ENCODE measurements around the gene CHRND. TPM values are rescaled to one million over a fixed set of nuclear protein-coding genes. Genes with fewer than 3 reads are reported as not detected.

The CHRND gene
- total RNA-seq, 1 experiment from 2014 or later = not detected

- intact Hi-C loops (cut with micrococcal nuclease; ENCODE audit: unreplicated experiment) = no loop called here
- no TSS peak for BruUV-seq (replicated peaks)
- no peaks in the 10 kb centered on the region for H3K9me3 ChIP-seq
Measured at GRCh38 chr2:232487385-232488096, 38.4 kb upstream of the CHRND start, which contains the start of gene ECEL1. Gene ECEL1, minus strand, starts transcription at chr2:232487834. Its CDS starts 1,181 bp downstream, at chr2:232486653.

GRCh38 chr2:232488097-232488711, 37.8 kb upstream of the CHRND start:
- Mint-ChIP-seq H3K9me3 (ENCODE audit: unreplicated experiment) (no peaks in the 10 kb centered on the region), H3K27ac (ENCODE audit: unreplicated experiment) (no peak overlapping the region), H3K4me3 (ENCODE audit: unreplicated experiment) (peak overlapping the region; percentile 47), H3K4me1 (ENCODE audit: low read depth, unreplicated experiment) (no peaks in the 10 kb centered on the region), H3K27me3 (ENCODE audit: insufficient read depth, unreplicated experiment) (no peaks in the 10 kb centered on the region), H3K36me3 (ENCODE audit: insufficient read depth, unreplicated experiment) (no peaks in the 10 kb centered on the region)
- H3K27me3 ChIP-seq (replicated peaks; ENCODE audit: control insufficient read depth, insufficient read depth, low read length) = no peaks in the 10 kb centered on the region
- H3K36me3 ChIP-seq (ENCODE audit: control insufficient read depth, insufficient read depth, low read length) = no peaks in the 10 kb centered on the region
- CTCF ChIA-PET = no interaction called here
- POLR2A ChIA-PET = no interaction called here
- H3K4me1 ChIP-seq = no peaks in the 10 kb centered on the region
- DNase-seq = no peak
- BruUV-seq (replicated peaks) = no TSS peak
- H3K9me3 ChIP-seq = no peaks in the 10 kb centered on the region
- peak in 1 of 2 experiments; percentile 9 for TF ChIP-seq CTCF (IDR thresholded peaks at IDR 0.05; ENCODE audit: insufficient read depth in 1 of 2, low read depth in 1 of 2, low read length in 1 of 2, severe bottlenecking in 1 of 2, unreplicated experiment in 1 of 2)
- H3K4me3 ChIP-seq (ENCODE audit: low read depth, low read length) = peak overlapping the region; percentile 15
- intact Hi-C loops (cut with micrococcal nuclease; ENCODE audit: unreplicated experiment) = no loop called here

More at GRCh38 chr2:232487385-232488096, 38.4 kb upstream of the CHRND start, which contains the start of gene ECEL1:
- TF ChIP-seq CTCF (IDR thresholded peaks at IDR 0.05; ENCODE audit: insufficient read depth in 1 of 2, low read depth in 1 of 2, low read length in 1 of 2, severe bottlenecking in 1 of 2, unreplicated experiment in 1 of 2) = no peak
- Mint-ChIP-seq H3K9me3 (ENCODE audit: unreplicated experiment) (no peaks in the 10 kb centered on the region), H3K27ac (ENCODE audit: unreplicated experiment) (no peak within 1 kb of the TSS), H3K36me3 (ENCODE audit: insufficient read depth, unreplicated experiment) (no peaks in the 10 kb centered on the region), H3K4me1 (ENCODE audit: low read depth, unreplicated experiment) (no peaks in the 10 kb centered on the region), H3K4me3 (ENCODE audit: unreplicated experiment) (peak within 1 kb of the TSS; percentile 47), H3K27me3 (ENCODE audit: insufficient read depth, unreplicated experiment) (no peaks in the 10 kb centered on the region)
- Histone ChIP-seq H3K36me3 (ENCODE audit: control insufficient read depth, insufficient read depth, low read length) (no peaks in the 10 kb centered on the region), H3K4me3 (ENCODE audit: low read depth, low read length) (peak within 1 kb of the TSS; percentile 41), H3K4me1 (no peaks in the 10 kb centered on the region), H3K27me3 (replicated peaks; ENCODE audit: control insufficient read depth, insufficient read depth, low read length) (no peaks in the 10 kb centered on the region)
- ChIA-PET CTCF (no interaction called here), POLR2A (no interaction called here)
- peak in 1 of 2 experiments; percentile 40 for DNase-seq

GRCh38 chr2:232488721-232489300, 37.1 kb upstream of the CHRND start:
- BruUV-seq (replicated peaks) = no TSS peak
- Histone ChIP-seq H3K27me3 (replicated peaks; ENCODE audit: control insufficient read depth, insufficient read depth, low read length) (no peaks in the 10 kb centered on the region), H3K9me3 (no peaks in the 10 kb centered on the region), H3K36me3 (ENCODE audit: control insufficient read depth, insufficient read depth, low read length) (no peaks in the 10 kb centered on the region), H3K4me1 (no peaks in the 10 kb centered on the region), H3K4me3 (ENCODE audit: low read depth, low read length) (no peak overlapping the region)
- no peak for TF ChIP-seq CTCF (IDR thresholded peaks at IDR 0.05; ENCODE audit: insufficient read depth in 1 of 2, low read depth in 1 of 2, low read length in 1 of 2, severe bottlenecking in 1 of 2, unreplicated experiment in 1 of 2)
- intact Hi-C loops (cut with micrococcal nuclease; ENCODE audit: unreplicated experiment) = no loop called here
- H3K27ac Mint-ChIP-seq (ENCODE audit: unreplicated experiment) = no peak overlapping the region
- CTCF ChIA-PET = no interaction called here
- no peak for DNase-seq
- no peaks in the 10 kb centered on the region for H3K9me3 Mint-ChIP-seq (ENCODE audit: unreplicated experiment)
- no peaks in the 10 kb centered on the region for H3K4me1 Mint-ChIP-seq (ENCODE audit: low read depth, unreplicated experiment)
- H3K4me3 Mint-ChIP-seq (ENCODE audit: unreplicated experiment) = peak overlapping the region; percentile 47
- POLR2A ChIA-PET = no interaction called here
- H3K27me3 Mint-ChIP-seq (ENCODE audit: insufficient read depth, unreplicated experiment) = no peaks in the 10 kb centered on the region
- H3K36me3 Mint-ChIP-seq (ENCODE audit: insufficient read depth, unreplicated experiment) = no peaks in the 10 kb centered on the region
